GM12878 (cell line): ENCODE results near the gene NDEL1. TPM values are rescaled to one million over a fixed set of nuclear protein-coding genes. Genes with fewer than 3 reads are reported as not detected.

Experiments used
- ATAC-seq: fragments of 200-7000 bp; cut with Tn5 transposase; 3 replicates; pipeline ENCODE4 v1.9.1; 2020; ENCODE audit warnings: mild to moderate bottlenecking, moderate library complexity
- BruUV-seq: library from RNA; stranded (reverse); fragments of 400-500 nt; replicated peaks from 2 replicates; lab custom pipeline; 2021; lab: Mats Ljungman, UMichigan
- CTCF ChIA-PET: fragments of 300-600 bp; sonication (Branson Sonifier 250); formaldehyde crosslinking; extraction: SDS; loops from one replicate; lab custom pipeline; 2021; ENCODE audit warnings: inconsistent platforms; lab: Yijun Ruan, JAX
- POLR2A ChIA-PET: fragments of 350-600 bp; formaldehyde crosslinking; extraction: SDS; loops from one replicate; lab custom pipeline; 2021; ENCODE audit warnings: inconsistent platforms; lab: Charles Lee
- RAD21 ChIA-PET: fragments of 300-600 bp; sonication (Branson Sonifier 250); formaldehyde crosslinking; loops from one replicate; lab custom pipeline; 2023; ENCODE audit warnings: antibody characterized with exemption; ENCODE audit not compliant: unreplicated experiment; lab: Charles Lee
- SMC1A ChIA-PET: fragments of 300-600 bp; sonication (Branson Sonifier 250); formaldehyde crosslinking; loops from one replicate; lab custom pipeline; 2023; ENCODE audit not compliant: unreplicated experiment, uncharacterized antibody; lab: Charles Lee
- DNase-seq: peaks from one replicate; pipeline ENCODE4 v3.0.0-alpha.2; 2011; ENCODE audit warnings: low read depth, low spot score
- FAIRE-seq: peaks from 3 replicates; lab custom pipeline; 2011; peaks lifted over from hg19 to GRCh38; lab: Jason Lieb, UNC
- H2AFZ ChIP-seq: 2 replicates; pipeline ENCODE4 v1.6.0; 2011; ENCODE audit warnings: low read depth, low read length, control low read depth; ENCODE audit not compliant: control insufficient read depth
- H3K27ac ChIP-seq: 2 replicates; pipeline ENCODE4 v1.5.1; 2011; ENCODE audit warnings: control low read depth; ENCODE audit not compliant: control insufficient read depth, insufficient read depth
- H3K27me3 ChIP-seq, 2 experiments: replicated peaks in 1 of 2; 2 replicates each; pipeline versions ENCODE4 v1.6.0 to v1.6.1; 2011; ENCODE audit warnings: low read length in 1 of 2; ENCODE audit not compliant: control insufficient read depth in 2 of 2, insufficient read depth in 2 of 2
- H3K36me3 ChIP-seq, 2 experiments: 2 replicates each; pipeline ENCODE4 v1.5.1; 2011; ENCODE audit warnings: low read length in 1 of 2; ENCODE audit not compliant: control insufficient read depth in 2 of 2, insufficient read depth in 2 of 2
- H3K4me1 ChIP-seq: 2 replicates; pipeline ENCODE4 v1.6.1; 2011; ENCODE audit warnings: mild to moderate bottlenecking, low read length, moderate library complexity, mixed read lengths; ENCODE audit not compliant: control insufficient read depth, insufficient read depth
- H3K4me2 ChIP-seq: 2 replicates; pipeline ENCODE4 v1.6.0; 2011; ENCODE audit warnings: control low read depth; ENCODE audit not compliant: control insufficient read depth, insufficient read depth
- H3K4me3 ChIP-seq: fragments of 200-600 bp; sonication (generic); 2 replicates; pipeline ENCODE4 v1.5.1; 2016
- H3K79me2 ChIP-seq: 2 replicates; pipeline ENCODE4 v1.6.0; 2011; ENCODE audit warnings: low read length; ENCODE audit not compliant: control insufficient read depth, insufficient read depth
- H3K9ac ChIP-seq: 2 replicates; pipeline ENCODE4 v1.8.0; 2011; ENCODE audit warnings: low read length, control low read depth, mixed read lengths; ENCODE audit not compliant: control insufficient read depth, insufficient read depth
- H3K9me3 ChIP-seq: replicated peaks from 3 replicates; pipeline ENCODE4 v1.5.1; 2011; ENCODE audit warnings: mild to moderate bottlenecking, low read length; ENCODE audit not compliant: control insufficient read depth, insufficient read depth
- H4K20me1 ChIP-seq: 2 replicates; pipeline ENCODE4 v1.6.0; 2011; ENCODE audit not compliant: control insufficient read depth, insufficient read depth
- CEBPB ChIP-seq, 2 experiments: fragments of 150-350 bp in 1 of 2; IDR thresholded peaks; 2 replicates each; pipeline ENCODE4 v1.6.1; 2012 to 2014; ENCODE audit warnings: low read depth in 2 of 2, low read length in 2 of 2, borderline replicate concordance in 1 of 2, inconsistent platforms in 1 of 2
- CHD1 ChIP-seq: IDR thresholded peaks from 2 replicates; pipeline ENCODE4 v1.6.1; 2012; ENCODE audit warnings: low read depth, low read length, improper control_type of control experiment
- EED ChIP-seq: sonication (generic); IDR thresholded peaks from 2 replicates; pipeline ENCODE4 v1.6.1; 2016; ENCODE audit warnings: antibody characterized with exemption, low read depth
- FOS ChIP-seq: IDR thresholded peaks from 3 replicates; pipeline ENCODE4 v1.6.1; 2011; ENCODE audit warnings: borderline replicate concordance; ENCODE audit not compliant: insufficient read length; ENCODE audit errors: extremely low read depth
- IKZF2 ChIP-seq, 2 experiments: fragments of 450-650 bp; IDR thresholded peaks; 2 replicates each; pipeline ENCODE4 v1.6.1; 2017; ENCODE audit warnings: mild to moderate bottlenecking in 2 of 2, moderate library complexity in 2 of 2
- MYB ChIP-seq: fragments of 150-350 bp; IDR thresholded peaks from 2 replicates; pipeline ENCODE4 v1.6.1; 2014; ENCODE audit warnings: mild to moderate bottlenecking, low read depth, low read length, borderline replicate concordance
- NFIC ChIP-seq: IDR thresholded peaks from 2 replicates; pipeline ENCODE4 v1.6.1; 2012; ENCODE audit warnings: low read depth, mild to moderate bottlenecking, inconsistent platforms, low read length, moderate library complexity
- PML ChIP-seq: IDR thresholded peaks from 2 replicates; pipeline ENCODE4 v1.6.1; 2012; ENCODE audit warnings: low read length, inconsistent platforms
- RB1 ChIP-seq: fragments of 450-650 bp; formaldehyde crosslinking; IDR thresholded peaks from 2 replicates; pipeline ENCODE4 v1.6.1; 2017; ENCODE audit warnings: mild to moderate bottlenecking, borderline replicate concordance
- SPI1 ChIP-seq: IDR thresholded peaks from 2 replicates; pipeline ENCODE4 v1.6.1; 2011; ENCODE audit warnings: low read depth, mild to moderate bottlenecking, low read length, moderate library complexity, borderline replicate concordance; ENCODE audit not compliant: insufficient read depth
- SREBF1 ChIP-seq: IDR thresholded peaks from 2 replicates; pipeline ENCODE4 v1.6.1; 2012; ENCODE audit warnings: mild to moderate bottlenecking, low read length
- STAT1 ChIP-seq: fragments of 450-650 bp; conservative IDR thresholded peaks from 2 replicates; pipeline ENCODE4 v1.6.1; 2014; ENCODE audit warnings: antibody characterized with exemption, mild to moderate bottlenecking
- TCF12 ChIP-seq: IDR thresholded peaks from 2 replicates; pipeline ENCODE4 v1.6.1; 2011; ENCODE audit warnings: low read depth, mild to moderate bottlenecking, low read length
- USF1 ChIP-seq: IDR thresholded peaks from 2 replicates; pipeline ENCODE4 v1.6.1; 2011; ENCODE audit warnings: borderline replicate concordance, low read depth, mild to moderate bottlenecking, moderate library complexity, mixed read lengths, low read length; ENCODE audit not compliant: insufficient read depth; ENCODE audit errors: extremely low read length
- WRNIP1 ChIP-seq: IDR thresholded peaks from 2 replicates; pipeline ENCODE4 v1.6.1; 2011; ENCODE audit warnings: low read depth, low read length, improper control_type of control experiment, borderline replicate concordance
- ZBTB40 ChIP-seq: fragments of 450-650 bp; IDR thresholded peaks from 2 replicates; pipeline ENCODE4 v1.6.1; 2016; ENCODE audit warnings: mild to moderate bottlenecking, moderate library complexity, borderline replicate concordance
- ZNF217 ChIP-seq: fragments of 450-650 bp; IDR thresholded peaks from 2 replicates; pipeline ENCODE4 v1.6.1; 2017; ENCODE audit warnings: antibody characterized with exemption, mild to moderate bottlenecking
- ZSCAN29 ChIP-seq: fragments of 450-650 bp; IDR thresholded peaks from 2 replicates; pipeline ENCODE4 v1.6.1; 2017; ENCODE audit warnings: mild to moderate bottlenecking, moderate library complexity
- WGBS: methylation state at CpG from one replicate; pipeline ENCODE4 v1.1.6; 2016; ENCODE audit warnings: low lambda C conversion rate; ENCODE audit not compliant: insufficient replicate concordance, insufficient coverage; ENCODE audit errors: missing lambda C conversion rate; 5-methylcytosine and 5-hydroxymethylcytosine counted together
- in situ Hi-C: fragments of 300-500 bp; cut with MboI; formaldehyde crosslinking; loops from 9 replicates; pipeline ENCODE4 v1.14.3; 2018; ENCODE audit warnings: mixed read lengths
- intact Hi-C: fragments of 100-400 bp; cut with micrococcal nuclease; formaldehyde crosslinking; loops from one replicate; pipeline ENCODE4 v1.14.2; 2022; ENCODE audit not compliant: unreplicated experiment
- polyA plus RNA-seq, 11 experiments: library from polyadenylated mRNA; depleted of rRNA in 4 of 11; unstranded in 6 of 11; stranded (reverse) in 5 of 11; fragments of >200 nt; fragmentation: Nextera tagmentation in 4 of 11; fragmentation: Illumina TruSeq in 1 of 11; extraction: Ambion mirVana in 4 of 11; extraction: Trizol in 1 of 11; gene quantifications; 1 replicate in 1 of 11; 2 replicates in 10 of 11; pipeline versions ENCODE4 v1.2.1 to v1.2.3, GENCODE V29; 2011 to 2016; ENCODE audit warnings: inconsistent platforms in 2 of 11, missing spikeins in 2 of 11, low read depth in 1 of 11
- total RNA-seq, 4 experiments: library from RNA; depleted of rRNA in 3 of 4; stranded (reverse); fragments of >200 nt in 3 of 4; fragmentation: Illumina TruSeq in 1 of 4; extraction: Trizol in 1 of 4; gene quantifications; 2 replicates each; pipeline versions ENCODE4 v1.2.1 to v1.2.3, GENCODE V29; 2013 to 2021

The NDEL1 gene
- total and polyA plus RNA-seq, 10 of the 15 experiments (the other 5 are each of a cell fraction or from before 2014, with no cell fraction given), result 0.72 to 41.5 (median 29.9) TPM

DNA sequence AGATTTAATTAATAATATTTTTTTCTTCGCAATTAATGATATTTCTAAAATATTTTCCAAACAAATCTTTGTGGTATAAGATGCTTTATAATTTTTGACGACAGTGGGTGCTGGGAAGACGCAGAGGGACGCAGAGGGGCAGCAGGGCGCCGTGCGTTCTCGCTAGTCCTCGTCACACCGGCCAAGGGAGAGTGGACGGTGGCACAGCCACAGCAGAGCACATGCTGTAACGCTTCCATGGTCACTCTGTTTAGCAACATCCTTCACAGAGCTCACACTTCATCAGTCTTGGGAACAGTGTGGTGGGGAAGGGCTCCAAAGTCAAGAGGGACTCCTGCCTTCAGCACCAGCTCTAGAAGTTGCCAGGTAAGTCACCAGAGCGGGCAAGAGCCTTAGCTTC is 60.4 kb downstream of the NDEL1 start:
- no peak overlapping the region for H3K4me3 ChIP-seq
- WGBS, result 55% methylated on average over 13 of the region's 13 CpGs
- H3K4me1 ChIP-seq, result no peaks in the 10 kb centered on the region
- in situ Hi-C loops (no loop called here), intact Hi-C loops (no loop called here)
- FAIRE-seq (no peak), DNase-seq (no peak), ATAC-seq (no peak)
- RAD21 ChIA-PET, result no interaction called here
- no peaks in the 10 kb centered on the region for H3K79me2 ChIP-seq
- BruUV-seq, result no TSS peak
- no peak overlapping the region for H3K4me2 ChIP-seq
- H2AFZ ChIP-seq, result no peak overlapping the region
- H3K9ac ChIP-seq, result no peak overlapping the region
- TF ChIP-seq RB1 (no peak), TCF12 (no peak), FOS (no peak), ZSCAN29 (no peak), NFIC (no peak), PML (no peak), IKZF2 (IDR thresholded peaks at IDR 0.05) (no peak), SPI1 (no peak), MYB (no peak), ZNF217 (no peak), WRNIP1 (no peak), USF1 (no peak), STAT1 (no peak), EED (no peak), SREBF1 (no peak), ZBTB40 (no peak), CHD1 (no peak), CEBPB (IDR thresholded peaks at IDR 0.05; ENCODE audit: borderline replicate concordance in 1 of 2, low read depth in 2 of 2, low read length in 2 of 2) (no peak)
- H3K27ac ChIP-seq, result no peak overlapping the region
- POLR2A ChIA-PET, result no interaction called here
- no peaks in the 10 kb centered on the region for H3K9me3 ChIP-seq
- SMC1A ChIA-PET, result no interaction called here
- CTCF ChIA-PET, result no interaction called here
- H4K20me1 ChIP-seq, result no peaks in the 10 kb centered on the region
- no peaks in the 10 kb centered on the region for H3K36me3 ChIP-seq
- no peaks in the 10 kb centered on the region; a peak in 1 of 4 replicates for H3K27me3 ChIP-seq
